Measurements from ENCODE around the gene RRAS. TPM values are rescaled to one million over a fixed set of nuclear protein-coding genes. Genes with fewer than 3 reads are reported as not detected.

The RRAS gene
- total RNA-seq, 4 donors from 2014 or later: 17.2 to 48.0 (median 32.4) TPM

GRCh38 chr19:49596954-49597702 is 42.8 kb downstream of the RRAS start:
- Histone ChIP-seq H3K27me3 (no peaks in the 10 kb centered on the region), H3K27ac (no peak overlapping the region), H3K36me3 (peaks cover 0 to 82% (median 0%) of the 10 kb centered on the region in 3 donors), H3K9me3 (no peaks in the 10 kb centered on the region), H3K4me1 (peaks cover 0 to 17% (median 4%) of the 10 kb centered on the region in 4 donors), H3K4me3 (no peak overlapping the region)
- no peak for TF ChIP-seq POLR2A (IDR thresholded peaks at IDR 0.05)
- no peak for TF ChIP-seq CTCF (IDR thresholded peaks at IDR 0.05)
- no peak for DNase-seq

GRCh38 chr19:49596407-49596806 is 43.5 kb downstream of the RRAS start:
- no peak for DNase-seq
- Histone ChIP-seq H3K36me3 (peaks cover 0 to 75% (median 0%) of the 10 kb centered on the region in 3 donors), H3K27me3 (no peaks in the 10 kb centered on the region), H3K27ac (no peak overlapping the region), H3K4me3 (no peak overlapping the region), H3K9me3 (no peaks in the 10 kb centered on the region), H3K4me1 (peaks cover 0 to 17% (median 4%) of the 10 kb centered on the region in 4 donors)
- no peak for TF ChIP-seq CTCF (IDR thresholded peaks at IDR 0.05)
- no peak for TF ChIP-seq POLR2A (IDR thresholded peaks at IDR 0.05)

GRCh38 chr19:49595819-49596404 is 44.0 kb downstream of the RRAS start:
- Histone ChIP-seq H3K9me3 (no peaks in the 10 kb centered on the region), H3K27me3 (no peaks in the 10 kb centered on the region), H3K36me3 (peaks cover 0 to 70% (median 0%) of the 10 kb centered on the region in 3 donors), H3K27ac (no peak overlapping the region), H3K4me1 (peaks cover 0 to 17% (median 4%) of the 10 kb centered on the region in 4 donors), H3K4me3 (no peak overlapping the region)
- no peak for DNase-seq
- TF ChIP-seq CTCF (IDR thresholded peaks at IDR 0.05) (no peak), POLR2A (IDR thresholded peaks at IDR 0.05) (no peak)

GRCh38 chr19:49594993-49595818 is 44.7 kb downstream of the RRAS start:
- no peaks in the 10 kb centered on the region for H3K27me3 ChIP-seq
- peaks cover 0 to 17% (median 4%) of the 10 kb centered on the region in 4 donors for H3K4me1 ChIP-seq
- TF ChIP-seq CTCF (IDR thresholded peaks at IDR 0.05) (no peak), POLR2A (IDR thresholded peaks at IDR 0.05) (no peak)
- H3K36me3 ChIP-seq: peaks cover 0 to 63% (median 0%) of the 10 kb centered on the region in 3 donors
- no peak overlapping the region for H3K27ac ChIP-seq
- no peaks in the 10 kb centered on the region for H3K9me3 ChIP-seq
- DNase-seq: no peak
- H3K4me3 ChIP-seq: no peak overlapping the region

GRCh38 chr19:49594157-49594992 is 45.6 kb downstream of the RRAS start:
- peaks cover 0 to 55% (median 0%) of the 10 kb centered on the region in 3 donors for H3K36me3 ChIP-seq
- no peaks in the 10 kb centered on the region for H3K9me3 ChIP-seq
- TF ChIP-seq CTCF (IDR thresholded peaks at IDR 0.05) (no peak), POLR2A (IDR thresholded peaks at IDR 0.05) (no peak)
- no peak for DNase-seq
- H3K27ac ChIP-seq: peak overlapping the region in 1 of 4 donors; percentile 95
- peaks cover 0 to 17% (median 6%) of the 10 kb centered on the region in 4 donors for H3K4me1 ChIP-seq
- no peaks in the 10 kb centered on the region for H3K27me3 ChIP-seq
- no peak overlapping the region for H3K4me3 ChIP-seq

All from Peyer's patch (tissue), 4 donors.